HS-5 (cell line): Measurements from ENCODE around the gene XRCC2.
"Not testable (repeated sequence)": the region's sequence is repeated elsewhere in the genome, so short reads cannot be mapped to it uniquely, and the experiment has no call there.

ENCODE experiments used
- DNase-seq: peaks from one replicate; pipeline ENCODE4 v3.0.0-alpha.2; 2012; ENCODE audit warnings: low read depth

XRCC2 gene

GRCh38 chr7:152663931-152664330 is 12.0 kb downstream of the XRCC2 start:
- DNase-seq, result no peak

- DNase-seq, result no peak
Measured at GRCh38 chr7:152663148-152663740, 12.7 kb downstream of the XRCC2 start.

- no peak for DNase-seq
Measured at GRCh38 chr7:152661479-152661878, 14.5 kb downstream of the XRCC2 start.

GRCh38 chr7:152660021-152660420 is 15.9 kb downstream of the XRCC2 start:
- DNase-seq, result no peak

GRCh38 chr7:152654971-152655370 is 21.0 kb downstream of the XRCC2 start:
- no peak for DNase-seq

- no peak for DNase-seq
Measured at GRCh38 chr7:152649220-152649619, 26.7 kb downstream of the XRCC2 start.

- no peak for DNase-seq
Measured at GRCh38 chr7:152647009-152647408, 28.9 kb downstream of the XRCC2 start.

GRCh38 chr7:152646579-152646978 is 29.4 kb downstream of the XRCC2 start:
- DNase-seq, result not testable (repeated sequence)

GRCh38 chr7:152643979-152644559 is 31.9 kb downstream of the XRCC2 start:
- no peak for DNase-seq

- no peak for DNase-seq
Measured at GRCh38 chr7:152641384-152641783, 34.6 kb downstream of the XRCC2 start.

- no peak for DNase-seq
Measured at GRCh38 chr7:152640829-152641228, 35.1 kb downstream of the XRCC2 start.

- DNase-seq, result no peak
Measured at GRCh38 chr7:152637920-152638580, 37.9 kb downstream of the XRCC2 start.

GRCh38 chr7:152637161-152637560 is 38.8 kb downstream of the XRCC2 start:
- no peak for DNase-seq

- DNase-seq, result no peak
Measured at GRCh38 chr7:152636441-152636840, 39.5 kb downstream of the XRCC2 start.

- no peak for DNase-seq
Measured at GRCh38 chr7:152633504-152633903, 42.4 kb downstream of the XRCC2 start.

GRCh38 chr7:152633072-152633471 is 42.9 kb downstream of the XRCC2 start:
- DNase-seq, result no peak

GRCh38 chr7:152628772-152629171 is 47.2 kb downstream of the XRCC2 start:
- DNase-seq, result not testable (repeated sequence)

GRCh38 chr7:152624228-152624627 is 51.7 kb downstream of the XRCC2 start:
- DNase-seq, result no peak

- DNase-seq, result no peak
Measured at GRCh38 chr7:152621426-152621825, 54.5 kb downstream of the XRCC2 start.

GRCh38 chr7:152619027-152619739 is 56.8 kb downstream of the XRCC2 start:
- no peak for DNase-seq

GRCh38 chr7:152618427-152618826 is 57.5 kb downstream of the XRCC2 start:
- no peak for DNase-seq

- no peak for DNase-seq
Measured at GRCh38 chr7:152617056-152617455, 58.9 kb downstream of the XRCC2 start.
